ENCODE measurements around the gene ATRN.

DNA sequence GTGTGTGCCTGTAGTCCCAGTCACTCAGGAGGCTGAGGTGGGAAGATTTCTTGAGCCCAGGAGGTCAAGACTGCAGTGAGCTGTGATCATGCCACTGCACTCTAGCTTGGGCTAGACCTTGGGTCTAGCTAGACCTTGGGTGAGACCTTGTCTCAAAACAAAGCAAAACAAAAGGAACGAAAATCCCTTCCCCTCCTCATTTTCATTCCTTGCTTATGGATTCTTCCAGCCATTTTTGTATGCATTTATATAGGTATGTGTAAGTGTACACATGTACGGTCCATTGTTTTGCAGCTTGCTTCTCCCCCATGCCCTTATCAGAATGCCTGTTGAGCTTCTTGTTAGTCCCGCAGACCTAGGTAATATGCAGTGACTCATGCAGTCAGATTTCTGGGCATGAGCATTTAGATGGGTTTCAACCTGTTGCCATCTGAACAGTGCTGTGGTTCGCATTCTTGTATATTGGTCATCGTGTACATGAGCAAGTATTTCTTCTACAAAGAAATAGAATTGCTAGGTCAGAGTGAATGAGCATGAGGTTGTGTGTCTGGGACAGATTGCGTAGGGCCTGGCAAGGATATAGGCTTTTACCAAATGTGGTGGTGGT is 73.2 kb downstream of the ATRN start:
- TF ChIP-seq, protein P1, sequence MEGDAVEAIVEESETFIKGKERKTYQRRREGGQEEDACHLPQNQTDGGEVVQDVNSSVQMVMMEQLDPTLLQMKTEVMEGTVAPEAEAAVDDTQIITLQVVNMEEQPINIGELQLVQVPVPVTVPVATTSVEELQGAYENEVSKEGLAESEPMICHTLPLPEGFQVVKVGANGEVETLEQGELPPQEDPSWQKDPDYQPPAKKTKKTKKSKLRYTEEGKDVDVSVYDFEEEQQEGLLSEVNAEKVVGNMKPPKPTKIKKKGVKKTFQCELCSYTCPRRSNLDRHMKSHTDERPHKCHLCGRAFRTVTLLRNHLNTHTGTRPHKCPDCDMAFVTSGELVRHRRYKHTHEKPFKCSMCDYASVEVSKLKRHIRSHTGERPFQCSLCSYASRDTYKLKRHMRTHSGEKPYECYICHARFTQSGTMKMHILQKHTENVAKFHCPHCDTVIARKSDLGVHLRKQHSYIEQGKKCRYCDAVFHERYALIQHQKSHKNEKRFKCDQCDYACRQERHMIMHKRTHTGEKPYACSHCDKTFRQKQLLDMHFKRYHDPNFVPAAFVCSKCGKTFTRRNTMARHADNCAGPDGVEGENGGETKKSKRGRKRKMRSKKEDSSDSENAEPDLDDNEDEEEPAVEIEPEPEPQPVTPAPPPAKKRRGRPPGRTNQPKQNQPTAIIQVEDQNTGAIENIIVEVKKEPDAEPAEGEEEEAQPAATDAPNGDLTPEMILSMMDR (conservative IDR thresholded peaks at IDR 0.05; ENCODE audit: low read length) = no peak
- TF ChIP-seq EZH2phosphoT487 (IDR thresholded peaks at IDR 0.05; ENCODE audit: borderline replicate concordance) = no peak

Measured in Loucy (cell line).